ENCODE measurements around the gene EVA1C. TPM values are rescaled to one million over a fixed set of nuclear protein-coding genes. Genes with fewer than 3 reads are reported as not detected.

The EVA1C gene
- total and polyA plus RNA-seq, 9 of the 15 experiments (the other 6 are each of a cell fraction or from before 2014, with no cell fraction given): 0.22 TPM; not detected in 8

GRCh38 chr21:32411350-32412161 lies 950 bp upstream of the EVA1C start (continued):
- TF ChIP-seq PHB2 (IDR thresholded peaks at IDR 0.05; ENCODE audit: low read depth): no peak
- no peak for TF ChIP-seq OTX1 (CRISPR knock-in tag; IDR thresholded peaks at IDR 0.05)

- H3K4me3 ChIP-seq: no peak overlapping the region
- no peaks in the 10 kb centered on the region for H3K79me2 ChIP-seq (ENCODE audit: control insufficient read depth, insufficient read depth, low read length)
- H3K4me2 ChIP-seq (ENCODE audit: insufficient read depth, low read length): no peak overlapping the region
- ChIA-PET CTCF (ENCODE audit: low intra/inter-chr PET ratio) (no interaction called here), POLR2A (no interaction called here)
- ATAC-seq: no peak
- H3K4me1 ChIP-seq (replicated peaks in 1 of 2; ENCODE audit: control insufficient read depth in 2 of 2, insufficient read depth in 2 of 2, low read length in 2 of 2): peaks cover 2 to 22% of the 10 kb centered on the region in 2 experiments; a peak in 4 of 5 replicates
- H3K27ac ChIP-seq (ENCODE audit: extremely low read depth, low read depth, low read length): no peak overlapping the region
- peaks cover 34 to 64% of the 10 kb centered on the region in 2 experiments; a peak in 4 of 5 replicates for H3K27me3 ChIP-seq (ENCODE audit: control insufficient read depth in 2 of 2, insufficient read depth in 2 of 2, low read length in 2 of 2)
- in situ Hi-C loops (cut with MboI) (no loop called here), intact Hi-C loops (cut with micrococcal nuclease) (no loop called here)
- no peak overlapping the region for H2AFZ ChIP-seq (ENCODE audit: low read depth, low read length)
- TF ChIP-seq PTBP1 (IDR thresholded peaks at IDR 0.05; ENCODE audit: low read depth, low read length): no peak
- no peak for TF ChIP-seq PURB (CRISPR knock-in tag; IDR thresholded peaks at IDR 0.05; ENCODE audit: low read depth)
- BruUV-seq (replicated peaks): no TSS peak
- H4K20me1 ChIP-seq (replicated peaks; ENCODE audit: control insufficient read depth, insufficient read depth, low read length): no peaks in the 10 kb centered on the region
- no peak overlapping the region for H3K9ac ChIP-seq (ENCODE audit: insufficient read depth in 1 of 2, low read depth in 2 of 2, low read length in 2 of 2)
- DNase-seq (ENCODE audit: extremely low read depth in 1 of 4, low spot score in 3 of 4): no peak
- WGBS (ENCODE audit: insufficient coverage, low coverage, missing lambda C conversion rate): 49% methylated on average over 30 of the region's 32 CpGs
- no peaks in the 10 kb centered on the region for H3K9me3 ChIP-seq (replicated peaks; ENCODE audit: control insufficient read depth, insufficient read depth, low read depth, low read length)
- H3K36me3 ChIP-seq (ENCODE audit: control insufficient read depth, insufficient read depth, low read length): no peaks in the 10 kb centered on the region
- H3K9me1 ChIP-seq (ENCODE audit: control insufficient read depth, insufficient read depth, low read length): no peaks in the 10 kb centered on the region
- FAIRE-seq: no peak
Observed at GRCh38 chr21:32413015-32413504, 554 bp downstream of the EVA1C start.
